GM18867 (cell line): ENCODE results near the gene ARID5B.

Experiments used
- ATAC-seq: cut with Tn5 transposase; IDR thresholded peaks from one replicate; pipeline ENCODE4 v1.9.1; 2021; ENCODE audit warnings: mild to moderate bottlenecking, moderate library complexity; ENCODE audit not compliant: unreplicated experiment

The ARID5B gene

GRCh38 chr10:61931620-61932332 lies 30.3 kb downstream of the ARID5B start:
- no peak for ATAC-seq

- no peak for ATAC-seq
These were observed 32.5 kb downstream of the ARID5B start for GRCh38 chr10:61933859-61934555.

- ATAC-seq: no peak
These were observed 33.6 kb downstream of the ARID5B start for GRCh38 chr10:61935077-61935476.

- ATAC-seq: no peak
These were observed 35.3 kb downstream of the ARID5B start for GRCh38 chr10:61936770-61937169.

GRCh38 chr10:61937631-61938351 lies 36.3 kb downstream of the ARID5B start:
- no peak for ATAC-seq

- ATAC-seq: no peak
These were observed 38.4 kb downstream of the ARID5B start for GRCh38 chr10:61939902-61940301.

GRCh38 chr10:61941202-61941681 lies 39.7 kb downstream of the ARID5B start:
- no peak for ATAC-seq

- no peak for ATAC-seq
These were observed 41.3 kb downstream of the ARID5B start for GRCh38 chr10:61942604-61943461.

- peak; percentile 66 for ATAC-seq
These were observed 42.3 kb downstream of the ARID5B start for GRCh38 chr10:61943674-61944378.

- no peak for ATAC-seq
These were observed 43.1 kb downstream of the ARID5B start for GRCh38 chr10:61944410-61945147.

GRCh38 chr10:61949687-61950086 lies 48.2 kb downstream of the ARID5B start:
- no peak for ATAC-seq

- ATAC-seq: no peak
These were observed 49.1 kb downstream of the ARID5B start for GRCh38 chr10:61950449-61951143.

GRCh38 chr10:61951144-61951483 lies 49.6 kb downstream of the ARID5B start:
- ATAC-seq: no peak

GRCh38 chr10:61952028-61952674 lies 50.7 kb downstream of the ARID5B start:
- no peak for ATAC-seq

GRCh38 chr10:61953183-61953582 lies 51.7 kb downstream of the ARID5B start:
- no peak for ATAC-seq

GRCh38 chr10:61957806-61958205 lies 56.3 kb downstream of the ARID5B start:
- no peak for ATAC-seq

GRCh38 chr10:61958311-61958710 lies 56.8 kb downstream of the ARID5B start:
- no peak for ATAC-seq

GRCh38 chr10:61958805-61959204 lies 57.3 kb downstream of the ARID5B start:
- no peak for ATAC-seq
